ENCODE results near the gene TMEM254. TPM values are rescaled to one million over a fixed set of nuclear protein-coding genes. Genes with fewer than 3 reads are reported as not detected.

The TMEM254 gene
- polyA plus RNA-seq, 3 donors: 13.6 to 43.1 (median 25.9) TPM

DNA sequence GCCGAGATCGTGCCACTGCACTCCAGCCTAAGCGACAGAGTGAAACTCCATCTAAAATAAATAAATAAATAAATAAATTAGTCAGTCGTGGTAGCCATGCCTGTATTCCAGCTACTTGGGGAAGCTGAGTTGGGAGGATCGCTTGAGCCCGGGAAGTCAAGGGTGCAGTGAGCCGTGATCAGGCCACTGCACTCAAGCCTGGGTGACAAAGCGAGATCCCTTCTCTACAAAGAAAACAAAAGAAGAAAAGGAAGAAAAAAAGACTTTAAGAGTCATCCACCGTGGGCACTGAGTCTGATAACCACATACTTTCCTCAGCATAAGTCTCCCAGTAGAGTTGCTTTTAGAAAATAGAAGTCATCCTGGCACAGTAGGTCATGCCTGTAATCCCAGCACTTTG is 2.6 kb downstream of the TMEM254 start:
- Mint-ChIP-seq H3K27me3 (ENCODE audit: low read depth in 3 of 3) (no peaks in the 10 kb centered on the region), H3K27ac (no peak overlapping the region), H3K36me3 (peaks cover 11 to 14% of the 10 kb centered on the region in 2 donors), H3K4me3 (no peak overlapping the region), H3K4me1 (peaks cover 15% of the 10 kb centered on the region), H3K9me3 (peaks cover 0 to 2% (median 0%) of the 10 kb centered on the region in 7 donors)
- H4K20me1 ChIP-seq (ENCODE audit: insufficient read depth, low read length): no peaks in the 10 kb centered on the region
- no peaks in the 10 kb centered on the region for H3K9me3 ChIP-seq (replicated peaks in 1 of 2; ENCODE audit: control insufficient read depth in 1 of 2, insufficient read depth in 1 of 2, low read length in 2 of 2)
- DNase-seq: no peak
- no peak overlapping the region for H3K27ac ChIP-seq (ENCODE audit: low read depth in 1 of 2, low read length in 2 of 2)
- peaks cover 7% of the 10 kb centered on the region for H3K79me2 ChIP-seq (ENCODE audit: insufficient read depth, low read length)
- intact Hi-C loops (cut with micrococcal nuclease): no loop called here
- TF ChIP-seq, protein P1, sequence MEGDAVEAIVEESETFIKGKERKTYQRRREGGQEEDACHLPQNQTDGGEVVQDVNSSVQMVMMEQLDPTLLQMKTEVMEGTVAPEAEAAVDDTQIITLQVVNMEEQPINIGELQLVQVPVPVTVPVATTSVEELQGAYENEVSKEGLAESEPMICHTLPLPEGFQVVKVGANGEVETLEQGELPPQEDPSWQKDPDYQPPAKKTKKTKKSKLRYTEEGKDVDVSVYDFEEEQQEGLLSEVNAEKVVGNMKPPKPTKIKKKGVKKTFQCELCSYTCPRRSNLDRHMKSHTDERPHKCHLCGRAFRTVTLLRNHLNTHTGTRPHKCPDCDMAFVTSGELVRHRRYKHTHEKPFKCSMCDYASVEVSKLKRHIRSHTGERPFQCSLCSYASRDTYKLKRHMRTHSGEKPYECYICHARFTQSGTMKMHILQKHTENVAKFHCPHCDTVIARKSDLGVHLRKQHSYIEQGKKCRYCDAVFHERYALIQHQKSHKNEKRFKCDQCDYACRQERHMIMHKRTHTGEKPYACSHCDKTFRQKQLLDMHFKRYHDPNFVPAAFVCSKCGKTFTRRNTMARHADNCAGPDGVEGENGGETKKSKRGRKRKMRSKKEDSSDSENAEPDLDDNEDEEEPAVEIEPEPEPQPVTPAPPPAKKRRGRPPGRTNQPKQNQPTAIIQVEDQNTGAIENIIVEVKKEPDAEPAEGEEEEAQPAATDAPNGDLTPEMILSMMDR (IDR thresholded peaks at IDR 0.05): no peak
- no peak overlapping the region for H2AFZ ChIP-seq (ENCODE audit: insufficient read depth, low read depth, low read length, poor library complexity, severe bottlenecking)
- peaks cover 13 to 16% of the 10 kb centered on the region in 2 donors for H3K4me1 ChIP-seq (ENCODE audit: control insufficient read depth in 1 of 2, insufficient read depth in 2 of 2, low read length in 2 of 2)
- peaks cover 0 to 6% of the 10 kb centered on the region in 2 donors for H3K36me3 ChIP-seq (replicated peaks in 1 of 2; ENCODE audit: control insufficient read depth in 1 of 2, insufficient read depth in 2 of 2, low read length in 2 of 2)
- H3K4me2 ChIP-seq (replicated peaks; ENCODE audit: extremely low read depth, low read length, poor library complexity, severe bottlenecking): no peak overlapping the region
- no peak overlapping the region for H3K4me3 ChIP-seq (replicated peaks in 1 of 3; ENCODE audit: low read depth in 2 of 3, low read length in 3 of 3)
- H3K9ac ChIP-seq (ENCODE audit: insufficient read depth, low read length, poor library complexity, severe bottlenecking): no peak overlapping the region
- whole genome bisulfite sequencing (ENCODE audit: insufficient coverage): no CpG with 5 or more reads among the region's 9 CpGs
- no peaks in the 10 kb centered on the region for H3K27me3 ChIP-seq (ENCODE audit: control insufficient read depth in 2 of 2, insufficient read depth in 2 of 2, low read length in 2 of 2)

DNA sequence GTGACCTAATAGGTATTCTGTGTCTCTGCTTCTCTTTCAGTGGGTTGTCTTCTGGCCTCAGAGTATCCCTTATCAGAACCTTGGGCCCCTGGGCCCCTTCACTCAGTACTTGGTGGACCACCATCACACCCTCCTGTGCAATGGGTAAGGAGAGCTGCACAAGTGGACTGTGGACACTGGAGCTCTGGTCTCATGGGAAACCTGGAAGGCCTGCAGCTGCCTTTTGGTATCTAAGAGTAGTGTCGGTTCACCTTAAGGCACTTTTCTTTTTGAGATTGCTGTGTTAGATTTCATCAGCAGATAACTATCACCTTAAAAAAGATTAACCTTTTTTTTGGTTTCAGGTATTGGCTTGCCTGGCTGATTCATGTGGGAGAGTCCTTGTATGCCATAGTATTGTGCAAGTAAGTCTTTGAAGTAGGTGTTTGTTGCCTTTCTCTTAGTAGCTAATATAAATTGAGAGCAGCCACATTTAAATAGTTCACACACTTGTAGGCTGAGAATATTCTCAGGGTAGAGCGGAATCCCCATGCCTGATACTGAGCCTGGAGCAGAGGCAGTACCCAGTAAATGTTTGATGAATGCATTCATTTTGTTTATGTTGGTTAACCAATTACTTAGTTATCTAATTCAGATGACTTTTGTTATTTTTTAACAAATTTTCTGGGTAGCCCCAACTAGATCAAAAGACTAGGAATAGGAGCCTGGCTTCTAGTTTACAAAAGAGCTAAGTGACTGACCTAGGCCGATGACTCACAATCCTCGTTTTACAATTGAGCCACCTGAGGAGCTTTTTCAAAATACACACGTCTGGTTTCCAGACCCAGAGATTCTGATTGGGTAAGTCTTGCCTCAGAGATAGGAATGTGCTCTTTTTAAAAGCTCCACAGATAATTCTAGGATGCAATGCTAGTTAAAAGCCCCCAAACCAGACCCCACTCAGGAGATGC is 3.6 kb downstream of the TMEM254 start:
- peaks cover 15% of the 10 kb centered on the region for H3K4me1 Mint-ChIP-seq
- no peak for DNase-seq
- Histone ChIP-seq H3K36me3 (replicated peaks in 1 of 2; ENCODE audit: control insufficient read depth in 1 of 2, insufficient read depth in 2 of 2, low read length in 2 of 2) (peaks cover 0 to 6% of the 10 kb centered on the region in 2 donors), H3K9ac (ENCODE audit: insufficient read depth, low read length, poor library complexity, severe bottlenecking) (no peak overlapping the region), H3K27ac (ENCODE audit: low read depth in 1 of 2, low read length in 2 of 2) (no peak overlapping the region), H3K4me2 (replicated peaks; ENCODE audit: extremely low read depth, low read length, poor library complexity, severe bottlenecking) (no peak overlapping the region), H3K4me3 (replicated peaks in 1 of 3; ENCODE audit: low read depth in 2 of 3, low read length in 3 of 3) (no peak overlapping the region), H4K20me1 (ENCODE audit: insufficient read depth, low read length) (no peaks in the 10 kb centered on the region), H2AFZ (ENCODE audit: insufficient read depth, low read depth, low read length, poor library complexity, severe bottlenecking) (no peak overlapping the region), H3K9me3 (replicated peaks in 1 of 2; ENCODE audit: control insufficient read depth in 1 of 2, insufficient read depth in 1 of 2, low read length in 2 of 2) (no peaks in the 10 kb centered on the region), H3K79me2 (ENCODE audit: insufficient read depth, low read length) (peaks cover 7% of the 10 kb centered on the region), H3K4me1 (ENCODE audit: control insufficient read depth in 1 of 2, insufficient read depth in 2 of 2, low read length in 2 of 2) (peaks cover 13 to 16% of the 10 kb centered on the region in 2 donors), H3K27me3 (ENCODE audit: control insufficient read depth in 2 of 2, insufficient read depth in 2 of 2, low read length in 2 of 2) (no peaks in the 10 kb centered on the region)
- intact Hi-C loops (cut with micrococcal nuclease): no loop called here
- H3K27me3 Mint-ChIP-seq (ENCODE audit: low read depth in 3 of 3): no peaks in the 10 kb centered on the region
- peaks cover 13 to 15% of the 10 kb centered on the region in 2 donors for H3K36me3 Mint-ChIP-seq
- WGBS (ENCODE audit: insufficient coverage): no CpG with 5 or more reads among the region's 5 CpGs
- peaks cover 0 to 2% (median 0%) of the 10 kb centered on the region in 7 donors for H3K9me3 Mint-ChIP-seq
- no peak overlapping the region for H3K4me3 Mint-ChIP-seq
- TF ChIP-seq, protein P1 (IDR thresholded peaks at IDR 0.05): no peak
- no peak overlapping the region for H3K27ac Mint-ChIP-seq

All from CD14-positive monocyte (primary cell).